Tibial nerve (tissue), 4 donors: ENCODE measurements around the gene PTGES2. TPM values are rescaled to one million over a fixed set of nuclear protein-coding genes. Genes with fewer than 3 reads are reported as not detected.
A peak's percentile ranks its signal among the peaks of the same experiment; 100 is the strongest.
"Not testable (repeated sequence)": the region's sequence is repeated elsewhere in the genome, so short reads cannot be mapped to it uniquely, and the experiment has no call there.

ENCODE experiments used
- DNase-seq, 2 donors: peaks; one replicate each; pipeline ENCODE4 v3.0.0-alpha.2; 2019; ENCODE audit warnings: low spot score in 2 of 2
- H3K27ac ChIP-seq, 4 donors: fragments of 200-600 bp; sonication (generic) in 3 of 4; one replicate each; pipeline ENCODE4 v1.5.1; 2017 to 2019; ENCODE audit warnings: mild to moderate bottlenecking in 1 of 4
- H3K27me3 ChIP-seq, 2 donors: fragments of 200-600 bp; sonication (generic) in 1 of 2; one replicate each; pipeline versions ENCODE4 v1.5.1 to v1.6.0; 2017 to 2019
- H3K36me3 ChIP-seq, 3 donors: fragments of 200-600 bp; sonication (generic); one replicate each; pipeline ENCODE4 v1.5.1; 2018 to 2019
- H3K4me1 ChIP-seq, 4 donors: fragments of 200-600 bp; sonication (generic) in 3 of 4; one replicate each; pipeline ENCODE4 v1.5.1; 2017 to 2019
- H3K4me3 ChIP-seq, 4 donors: fragments of 200-600 bp; sonication (generic) in 3 of 4; one replicate each; pipeline ENCODE4 v1.5.1; 2017 to 2019; ENCODE audit warnings: mild to moderate bottlenecking in 1 of 4, moderate library complexity in 1 of 4
- H3K9me3 ChIP-seq, 4 donors: fragments of 200-600 bp; sonication (generic) in 3 of 4; one replicate each; pipeline ENCODE4 v1.5.1; 2017 to 2019
- CTCF ChIP-seq, 5 experiments: fragments of 200-600 bp in 3 of 5; fragments of 450-650 bp in 2 of 5; sonication (generic) in 3 of 5; IDR thresholded peaks; one replicate each; pipeline ENCODE4 v1.5.1; 2016 to 2019; ENCODE audit warnings: antibody characterized with exemption in 5 of 5, mild to moderate bottlenecking in 3 of 5, moderate library complexity in 2 of 5
- EP300 ChIP-seq, 2 donors: sonication (generic); formaldehyde crosslinking; IDR thresholded peaks; one replicate each; pipeline ENCODE4 v1.6.1; 2017; ENCODE audit warnings: antibody characterized with exemption in 2 of 2, mild to moderate bottlenecking in 1 of 2
- POLR2A ChIP-seq, 2 donors: fragments of 450-650 bp; IDR thresholded peaks; one replicate each; pipeline ENCODE4 v1.6.1; 2017; ENCODE audit warnings: antibody characterized with exemption in 2 of 2, mild to moderate bottlenecking in 2 of 2, moderate library complexity in 2 of 2
- WGBS, 2 donors: methylation state at CpG; one replicate each; pipeline ENCODE4 v1.1.5; 2018; 5-methylcytosine and 5-hydroxymethylcytosine counted together
- total RNA-seq, 4 donors: library from RNA; depleted of rRNA; stranded (reverse); fragments of >200 nt; gene quantifications; one replicate each; pipeline ENCODE4 v1.1.0, GENCODE V29; 2016

Gene PTGES2
- total RNA-seq, 4 donors from 2014 or later = 68.9 to 180 (median 74.7) TPM

- H3K27ac ChIP-seq = peak overlapping the region in 1 of 4 donors; percentile 79
Measured at GRCh38 chr9:128114326-128115186, 13.0 kb downstream of the PTGES2 start.

GRCh38 chr9:128113526-128114325 is 13.8 kb downstream of the PTGES2 start:
- no peak for DNase-seq
- no peak for TF ChIP-seq EP300 (IDR thresholded peaks at IDR 0.05)
- Histone ChIP-seq H3K4me3 (no peak overlapping the region), H3K9me3 (no peaks in the 10 kb centered on the region), H3K27me3 (no peaks in the 10 kb centered on the region), H3K36me3 (peaks cover 0 to 44% (median 0%) of the 10 kb centered on the region in 3 donors), H3K27ac (peak overlapping the region in 1 of 4 donors; percentile 79), H3K4me1 (peaks cover 0 to 18% (median 6%) of the 10 kb centered on the region in 4 donors)
- WGBS, 2 donors = 93 to 94% methylated on average over 8 of the region's 12 CpGs

More at GRCh38 chr9:128114326-128115186, 13.0 kb downstream of the PTGES2 start:
- WGBS, 2 donors = 83 to 84% methylated on average over 24 to 29 of the region's 29 CpGs
- Histone ChIP-seq H3K4me1 (peaks cover 0 to 11% (median 5%) of the 10 kb centered on the region in 4 donors), H3K36me3 (peaks cover 0 to 37% (median 0%) of the 10 kb centered on the region in 3 donors), H3K27me3 (no peaks in the 10 kb centered on the region), H3K9me3 (no peaks in the 10 kb centered on the region), H3K4me3 (no peak overlapping the region)
- TF ChIP-seq POLR2A (IDR thresholded peaks at IDR 0.05) = no peak
- TF ChIP-seq CTCF (IDR thresholded peaks at IDR 0.05) = no peak
- TF ChIP-seq EP300 (IDR thresholded peaks at IDR 0.05) = no peak
- DNase-seq = no peak

GRCh38 chr9:128111726-128112125 is 15.8 kb downstream of the PTGES2 start:
- not testable (repeated sequence) for H3K27me3 ChIP-seq, DNase-seq, H3K27ac ChIP-seq, H3K9me3 ChIP-seq, H3K4me3 ChIP-seq
- peaks cover 0 to 64% (median 3%) of the 10 kb centered on the region in 3 donors for H3K36me3 ChIP-seq
- peaks cover 0 to 26% (median 2%) of the 10 kb centered on the region in 4 donors for H3K4me1 ChIP-seq
- WGBS, 2 donors = 80 to 88% methylated on average over 12 of the region's 12 CpGs

GRCh38 chr9:128109050-128109709 is 18.3 kb downstream of the PTGES2 start:
- Histone ChIP-seq H3K36me3 (peaks cover 0 to 66% (median 17%) of the 10 kb centered on the region in 3 donors), H3K9me3 (no peaks in the 10 kb centered on the region), H3K4me1 (peaks cover 0 to 30% (median 2%) of the 10 kb centered on the region in 4 donors), H3K27me3 (no peaks in the 10 kb centered on the region), H3K4me3 (no peak overlapping the region), H3K27ac (peak overlapping the region in 2 of 4 donors; percentile 31)
- WGBS, 2 donors = 60 to 61% methylated on average over 20 of the region's 20 CpGs
- DNase-seq = no peak
- TF ChIP-seq EP300 (IDR thresholded peaks at IDR 0.05) (no peak), CTCF (IDR thresholded peaks at IDR 0.05) (no peak), POLR2A (IDR thresholded peaks at IDR 0.05) (no peak)

GRCh38 chr9:128108269-128109049 is 19.1 kb downstream of the PTGES2 start:
- no peaks in the 10 kb centered on the region for H3K9me3 ChIP-seq
- H3K4me1 ChIP-seq = peaks cover 0 to 31% (median 2%) of the 10 kb centered on the region in 4 donors
- H3K4me3 ChIP-seq = no peak overlapping the region
- peaks cover 0 to 66% (median 19%) of the 10 kb centered on the region in 3 donors for H3K36me3 ChIP-seq
- H3K27ac ChIP-seq = peak overlapping the region in 2 of 4 donors; percentile 31 to 43
- no peak for DNase-seq
- H3K27me3 ChIP-seq = no peaks in the 10 kb centered on the region
- TF ChIP-seq POLR2A (IDR thresholded peaks at IDR 0.05) (no peak), EP300 (IDR thresholded peaks at IDR 0.05) (no peak), CTCF (IDR thresholded peaks at IDR 0.05) (no peak)
- WGBS, 2 donors = 66 to 73% methylated on average over 15 of the region's 15 CpGs
